GM13976 (cell line): Measurements from ENCODE around the gene NR6A1.

Experiments used
- DNase-seq: peaks from one replicate; pipeline ENCODE4 v3.0.0; 2012; ENCODE audit warnings: low spot score
- CTCF ChIP-seq: IDR thresholded peaks from 2 replicates; pipeline ENCODE4 v1.5.1; 2012; ENCODE audit warnings: borderline replicate concordance, mild to moderate bottlenecking; ENCODE audit not compliant: insufficient read depth; ENCODE audit errors: extremely low read depth, missing control alignments, control extremely low read depth
- in situ Hi-C: fragments of 300-500 bp; cut with MboI; formaldehyde crosslinking; loops from one replicate; pipeline ENCODE4 v1.12.0; 2022; ENCODE audit warnings: low sequenced_read_pairs, mixed read lengths, inconsistent platforms; ENCODE audit not compliant: unreplicated experiment

NR6A1 gene

GRCh38 chr9:124605258-124605657 lies 165.9 kb downstream of the NR6A1 start:
- no peak for TF ChIP-seq CTCF
- no peak for DNase-seq
- in situ Hi-C loops: no loop called here

GRCh38 chr9:124602632-124603031 lies 168.5 kb downstream of the NR6A1 start:
- DNase-seq: no peak
- in situ Hi-C loops: no loop called here
- no peak for TF ChIP-seq CTCF

GRCh38 chr9:124602204-124602603 lies 168.9 kb downstream of the NR6A1 start:
- in situ Hi-C loops: no loop called here
- no peak for DNase-seq
- no peak for TF ChIP-seq CTCF

GRCh38 chr9:124600407-124600806 lies 170.7 kb downstream of the NR6A1 start:
- in situ Hi-C loops: no loop called here
- TF ChIP-seq CTCF: no peak
- DNase-seq: no peak

- TF ChIP-seq CTCF: no peak
- in situ Hi-C loops: no loop called here
- no peak for DNase-seq
Measured at GRCh38 chr9:124599121-124599795, 171.9 kb downstream of the NR6A1 start.

DNA sequence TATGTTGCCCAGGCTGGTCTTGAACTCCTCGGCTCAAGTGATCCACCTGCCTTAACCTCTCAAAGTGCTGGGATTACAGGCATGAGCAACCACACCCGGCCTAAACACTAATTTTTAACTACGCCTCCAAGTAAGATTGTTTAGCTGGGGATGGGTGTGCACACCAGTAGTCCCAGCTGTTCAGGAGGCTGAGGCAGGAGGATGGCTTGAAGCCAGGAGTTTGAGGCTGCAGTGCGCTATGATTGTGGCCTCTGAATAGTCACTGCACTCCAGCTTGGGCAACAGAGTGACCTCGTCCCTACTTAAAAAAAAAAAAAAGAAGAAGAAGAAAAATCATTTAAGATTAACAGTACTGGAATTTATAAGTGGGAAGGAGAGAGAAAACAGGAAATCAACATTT lies 173.1 kb downstream of the NR6A1 start:
- in situ Hi-C loops: no loop called here
- no peak for DNase-seq
- TF ChIP-seq CTCF: no peak
